Measurements from ENCODE around the gene DCLK3.

The DCLK3 gene

DNA sequence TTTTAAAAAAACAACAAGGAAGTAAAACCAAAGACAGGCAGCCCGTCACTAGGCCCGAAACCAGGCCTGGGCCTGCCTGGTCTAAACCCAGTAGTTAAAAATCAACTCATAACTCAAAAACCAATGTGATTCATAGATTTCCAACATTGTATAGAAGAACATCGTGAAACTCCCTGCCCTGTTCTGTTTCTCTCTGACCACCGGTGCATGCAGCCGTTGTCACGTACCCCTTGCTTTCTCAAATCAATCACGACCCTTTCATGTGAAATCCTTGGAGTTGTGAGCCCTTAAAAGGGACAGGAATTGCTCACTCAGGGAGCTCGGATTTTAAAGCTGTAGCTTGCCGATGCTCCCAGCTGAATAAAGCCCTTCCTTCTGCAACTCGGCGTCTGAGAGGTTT, 89.5 kb downstream of the DCLK3 start:
- no peak overlapping the region for H3K4me3 ChIP-seq (replicated peaks; ENCODE audit: insufficient read depth, low read length)
- no peak for TF ChIP-seq GABPA (IDR thresholded peaks at IDR 0.05; ENCODE audit: low read depth)
- TF ChIP-seq, protein P1, sequence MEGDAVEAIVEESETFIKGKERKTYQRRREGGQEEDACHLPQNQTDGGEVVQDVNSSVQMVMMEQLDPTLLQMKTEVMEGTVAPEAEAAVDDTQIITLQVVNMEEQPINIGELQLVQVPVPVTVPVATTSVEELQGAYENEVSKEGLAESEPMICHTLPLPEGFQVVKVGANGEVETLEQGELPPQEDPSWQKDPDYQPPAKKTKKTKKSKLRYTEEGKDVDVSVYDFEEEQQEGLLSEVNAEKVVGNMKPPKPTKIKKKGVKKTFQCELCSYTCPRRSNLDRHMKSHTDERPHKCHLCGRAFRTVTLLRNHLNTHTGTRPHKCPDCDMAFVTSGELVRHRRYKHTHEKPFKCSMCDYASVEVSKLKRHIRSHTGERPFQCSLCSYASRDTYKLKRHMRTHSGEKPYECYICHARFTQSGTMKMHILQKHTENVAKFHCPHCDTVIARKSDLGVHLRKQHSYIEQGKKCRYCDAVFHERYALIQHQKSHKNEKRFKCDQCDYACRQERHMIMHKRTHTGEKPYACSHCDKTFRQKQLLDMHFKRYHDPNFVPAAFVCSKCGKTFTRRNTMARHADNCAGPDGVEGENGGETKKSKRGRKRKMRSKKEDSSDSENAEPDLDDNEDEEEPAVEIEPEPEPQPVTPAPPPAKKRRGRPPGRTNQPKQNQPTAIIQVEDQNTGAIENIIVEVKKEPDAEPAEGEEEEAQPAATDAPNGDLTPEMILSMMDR (IDR thresholded peaks at IDR 0.05; ENCODE audit: insufficient read depth, low read length), result no peak
- TF ChIP-seq, protein P2, sequence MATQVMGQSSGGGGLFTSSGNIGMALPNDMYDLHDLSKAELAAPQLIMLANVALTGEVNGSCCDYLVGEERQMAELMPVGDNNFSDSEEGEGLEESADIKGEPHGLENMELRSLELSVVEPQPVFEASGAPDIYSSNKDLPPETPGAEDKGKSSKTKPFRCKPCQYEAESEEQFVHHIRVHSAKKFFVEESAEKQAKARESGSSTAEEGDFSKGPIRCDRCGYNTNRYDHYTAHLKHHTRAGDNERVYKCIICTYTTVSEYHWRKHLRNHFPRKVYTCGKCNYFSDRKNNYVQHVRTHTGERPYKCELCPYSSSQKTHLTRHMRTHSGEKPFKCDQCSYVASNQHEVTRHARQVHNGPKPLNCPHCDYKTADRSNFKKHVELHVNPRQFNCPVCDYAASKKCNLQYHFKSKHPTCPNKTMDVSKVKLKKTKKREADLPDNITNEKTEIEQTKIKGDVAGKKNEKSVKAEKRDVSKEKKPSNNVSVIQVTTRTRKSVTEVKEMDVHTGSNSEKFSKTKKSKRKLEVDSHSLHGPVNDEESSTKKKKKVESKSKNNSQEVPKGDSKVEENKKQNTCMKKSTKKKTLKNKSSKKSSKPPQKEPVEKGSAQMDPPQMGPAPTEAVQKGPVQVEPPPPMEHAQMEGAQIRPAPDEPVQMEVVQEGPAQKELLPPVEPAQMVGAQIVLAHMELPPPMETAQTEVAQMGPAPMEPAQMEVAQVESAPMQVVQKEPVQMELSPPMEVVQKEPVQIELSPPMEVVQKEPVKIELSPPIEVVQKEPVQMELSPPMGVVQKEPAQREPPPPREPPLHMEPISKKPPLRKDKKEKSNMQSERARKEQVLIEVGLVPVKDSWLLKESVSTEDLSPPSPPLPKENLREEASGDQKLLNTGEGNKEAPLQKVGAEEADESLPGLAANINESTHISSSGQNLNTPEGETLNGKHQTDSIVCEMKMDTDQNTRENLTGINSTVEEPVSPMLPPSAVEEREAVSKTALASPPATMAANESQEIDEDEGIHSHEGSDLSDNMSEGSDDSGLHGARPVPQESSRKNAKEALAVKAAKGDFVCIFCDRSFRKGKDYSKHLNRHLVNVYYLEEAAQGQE (IDR thresholded peaks at IDR 0.05; ENCODE audit: insufficient replicate concordance, low read depth), result no peak
- no peak for TF ChIP-seq SPI1 (IDR thresholded peaks at IDR 0.05; ENCODE audit: borderline replicate concordance, low read depth)
- TF ChIP-seq POLR2AphosphoS5 (IDR thresholded peaks at IDR 0.05; ENCODE audit: low read depth), result no peak
- no peak overlapping the region for H3K27ac ChIP-seq (replicated peaks)
- no peak for DNase-seq (ENCODE audit: low read depth in 1 of 2, low spot score in 1 of 2)
- no peaks in the 10 kb centered on the region for H3K27me3 ChIP-seq (ENCODE audit: insufficient read depth, poor library complexity, severe bottlenecking)

DNA sequence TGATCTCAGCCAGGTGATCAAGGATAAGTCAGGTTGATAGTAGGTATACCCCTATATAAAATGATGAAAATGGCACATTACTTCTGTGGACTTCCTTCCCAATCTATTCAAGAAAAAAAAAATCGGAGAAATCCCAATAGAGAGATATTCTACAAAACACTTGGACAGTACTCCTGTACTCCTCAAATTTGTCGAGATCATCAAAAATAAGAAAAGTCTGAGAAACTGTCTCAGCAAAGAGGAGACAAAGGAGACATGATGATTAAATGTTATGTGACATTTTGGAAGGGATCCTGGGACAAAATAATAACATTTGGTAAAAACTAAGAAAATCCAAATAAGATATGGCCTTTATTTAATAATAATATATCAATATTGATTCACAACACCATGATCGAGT, 94.6 kb downstream of the DCLK3 start:
- TF ChIP-seq, protein P2 (IDR thresholded peaks at IDR 0.05; ENCODE audit: insufficient replicate concordance, low read depth), result no peak
- TF ChIP-seq, protein P1 (IDR thresholded peaks at IDR 0.05; ENCODE audit: insufficient read depth, low read length), result no peak
- TF ChIP-seq SPI1 (IDR thresholded peaks at IDR 0.05; ENCODE audit: borderline replicate concordance, low read depth) (no peak), GABPA (IDR thresholded peaks at IDR 0.05; ENCODE audit: low read depth) (no peak), POLR2AphosphoS5 (IDR thresholded peaks at IDR 0.05; ENCODE audit: low read depth) (no peak)
- no peak overlapping the region for H3K4me3 ChIP-seq (replicated peaks; ENCODE audit: insufficient read depth, low read length)
- no peak overlapping the region for H3K27ac ChIP-seq (replicated peaks)
- no peaks in the 10 kb centered on the region for H3K27me3 ChIP-seq (ENCODE audit: insufficient read depth, poor library complexity, severe bottlenecking)
- no peak for DNase-seq (ENCODE audit: low read depth in 1 of 2, low spot score in 1 of 2)

DNA sequence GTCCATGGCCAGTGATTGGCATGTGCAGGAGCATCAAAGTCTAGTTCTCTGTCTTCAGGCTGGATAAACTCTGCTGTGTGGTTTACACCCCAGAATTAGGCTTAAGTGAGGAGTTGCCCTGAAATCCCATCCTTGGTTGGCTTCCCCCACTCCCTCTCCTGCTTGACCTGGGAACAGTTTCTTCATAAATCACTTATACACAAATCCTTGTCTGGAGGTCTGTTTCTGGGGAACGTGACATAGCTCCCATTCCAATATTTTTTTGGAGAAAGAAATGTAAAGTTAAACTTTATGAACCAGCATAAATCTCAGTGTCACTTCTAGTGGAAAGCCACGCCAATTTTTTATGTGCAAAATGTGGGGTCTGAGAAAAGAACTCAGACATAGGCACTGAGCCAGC, 98.2 kb downstream of the DCLK3 start:
- no peak for TF ChIP-seq GABPA (IDR thresholded peaks at IDR 0.05; ENCODE audit: low read depth)
- H3K4me3 ChIP-seq (replicated peaks; ENCODE audit: insufficient read depth, low read length), result no peak overlapping the region
- DNase-seq (ENCODE audit: low read depth in 1 of 2, low spot score in 1 of 2), result no peak
- H3K27me3 ChIP-seq (ENCODE audit: insufficient read depth, poor library complexity, severe bottlenecking), result no peaks in the 10 kb centered on the region
- no peak overlapping the region for H3K27ac ChIP-seq (replicated peaks)

DNA sequence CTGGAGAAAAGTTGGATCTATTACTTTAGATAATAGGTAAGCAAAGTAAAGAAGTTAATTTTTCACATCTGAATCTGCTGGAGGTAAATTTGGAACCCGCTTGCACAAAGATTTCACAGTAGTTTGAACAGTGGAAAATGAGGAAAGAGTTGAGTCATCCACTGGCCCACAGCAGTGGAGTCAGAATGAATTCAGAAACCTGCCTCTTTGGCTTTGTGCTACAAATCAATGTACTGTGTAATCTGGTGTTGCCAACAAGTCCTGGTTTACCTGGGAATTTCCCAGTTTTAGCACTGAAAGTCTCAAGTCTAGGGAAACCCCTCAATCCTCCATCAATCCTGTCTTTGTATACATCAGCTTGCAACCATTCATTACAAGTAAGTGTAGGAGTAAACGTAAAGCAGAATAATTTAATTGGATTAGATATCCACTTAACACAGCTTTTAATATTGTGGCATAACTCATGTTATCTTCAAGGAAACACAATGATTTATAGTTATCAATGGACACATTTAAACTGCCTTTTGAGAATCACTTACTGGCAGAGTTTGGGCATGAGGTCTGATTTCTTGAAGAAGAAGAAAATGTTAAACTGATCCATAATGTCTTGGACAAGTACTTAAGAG, 100.6 kb downstream of the DCLK3 start:
- no peak for DNase-seq (ENCODE audit: low read depth in 1 of 2, low spot score in 1 of 2)
- Histone ChIP-seq H3K27ac (replicated peaks) (no peak overlapping the region), H3K4me3 (replicated peaks; ENCODE audit: insufficient read depth, low read length) (no peak overlapping the region), H3K27me3 (ENCODE audit: insufficient read depth, poor library complexity, severe bottlenecking) (no peaks in the 10 kb centered on the region)
- no peak for TF ChIP-seq GABPA (IDR thresholded peaks at IDR 0.05; ENCODE audit: low read depth)
- TF ChIP-seq SPI1 (IDR thresholded peaks at IDR 0.05; ENCODE audit: borderline replicate concordance, low read depth), result no peak
- no peak for TF ChIP-seq POLR2AphosphoS5 (IDR thresholded peaks at IDR 0.05; ENCODE audit: low read depth)
- TF ChIP-seq, protein P2 (IDR thresholded peaks at IDR 0.05; ENCODE audit: insufficient replicate concordance, low read depth), result no peak
- TF ChIP-seq, protein P1 (IDR thresholded peaks at IDR 0.05; ENCODE audit: insufficient read depth, low read length), result no peak
